AG04449 (cell line): ENCODE measurements around the gene OPA3.

Source experiments
- CTCF ChIA-PET: fragments of 350-600 bp; formaldehyde crosslinking; extraction: SDS; loops from one replicate; lab custom pipeline; 2021; ENCODE audit warnings: antibody characterized with exemption; lab: Yijun Ruan, JAX
- POLR2A ChIA-PET: fragments of 400-600, 350-600 bp; formaldehyde crosslinking; extraction: SDS; loops from one replicate; lab custom pipeline; 2020; ENCODE audit warnings: antibody characterized with exemption, inconsistent platforms; lab: Yijun Ruan, JAX
- DNase-seq: peaks from one replicate; pipeline ENCODE4 v3.0.0-alpha.2; 2010; ENCODE audit warnings: low read depth, low spot score
- H3K4me3 ChIP-seq: 2 replicates; pipeline ENCODE4 v1.5.1; 2011; ENCODE audit warnings: low read depth, mild to moderate bottlenecking, control low read depth, low read length
- CTCF ChIP-seq: IDR thresholded peaks from one replicate; pipeline ENCODE4 v1.5.1; 2011; ENCODE audit warnings: mild to moderate bottlenecking, moderate library complexity, low read length, control low read depth, inconsistent platforms; ENCODE audit not compliant: insufficient read depth; ENCODE audit errors: missing control alignments

The OPA3 gene

GRCh38 chr19:45591638-45592005, 7.0 kb upstream of the OPA3 start:
- H3K4me3 ChIP-seq, result no peak overlapping the region
- POLR2A ChIA-PET, result no interaction called here

GRCh38 chr19:45591004-45591637, 6.5 kb upstream of the OPA3 start:
- TF ChIP-seq CTCF, result peak; percentile 56
- POLR2A ChIA-PET, result no interaction called here
- CTCF ChIA-PET, result interaction anchor here (0.8 to 2.6 kb wide), 11 partner anchors 10 to 102 kb away, joined by 3 to 22 read pairs (median 4); partner anchors contain the start of gene GPR4
- DNase-seq, result no peak
- no peak overlapping the region for H3K4me3 ChIP-seq

More at GRCh38 chr19:45591638-45592005, 7.0 kb upstream of the OPA3 start:
- TF ChIP-seq CTCF, result no peak
- no peak for DNase-seq
- CTCF ChIA-PET, result interaction anchor here (0.8 to 2.6 kb wide), 9 partner anchors 11 to 102 kb away, joined by 3 to 22 read pairs (median 4); partner anchors contain the start of gene GPR4

GRCh38 chr19:45590300-45591003, 5.8 kb upstream of the OPA3 start:
- DNase-seq, result no peak
- no peak overlapping the region for H3K4me3 ChIP-seq
- ChIA-PET POLR2A (no interaction called here), CTCF (interaction anchor here (1.0 to 2.6 kb wide), 10 partner anchors 11 to 103 kb away, joined by 3 to 22 read pairs (median 4); partner anchors contain the start of gene GPR4)
- no peak for TF ChIP-seq CTCF

- CTCF ChIA-PET, result interaction anchor here (2.6 kb wide), 1 partner anchor 53 kb away, joined by 22 read pairs; no protein-coding TSS in a partner anchor
- TF ChIP-seq CTCF, result no peak
Observed at GRCh38 chr19:45589768-45590167, 5.2 kb upstream of the OPA3 start.

GRCh38 chr19:45587873-45588272, 3.3 kb upstream of the OPA3 start:
- POLR2A ChIA-PET, result no interaction called here
- no peak overlapping the region for H3K4me3 ChIP-seq
- no peak for TF ChIP-seq CTCF
- no peak for DNase-seq
- CTCF ChIA-PET, result interaction anchor here (1.7 kb wide), 1 partner anchor 54 kb away, joined by 7 read pairs; no protein-coding TSS in a partner anchor

More at GRCh38 chr19:45589768-45590167, 5.2 kb upstream of the OPA3 start:
- POLR2A ChIA-PET, result no interaction called here
- H3K4me3 ChIP-seq, result no peak overlapping the region
- DNase-seq, result no peak

DNA sequence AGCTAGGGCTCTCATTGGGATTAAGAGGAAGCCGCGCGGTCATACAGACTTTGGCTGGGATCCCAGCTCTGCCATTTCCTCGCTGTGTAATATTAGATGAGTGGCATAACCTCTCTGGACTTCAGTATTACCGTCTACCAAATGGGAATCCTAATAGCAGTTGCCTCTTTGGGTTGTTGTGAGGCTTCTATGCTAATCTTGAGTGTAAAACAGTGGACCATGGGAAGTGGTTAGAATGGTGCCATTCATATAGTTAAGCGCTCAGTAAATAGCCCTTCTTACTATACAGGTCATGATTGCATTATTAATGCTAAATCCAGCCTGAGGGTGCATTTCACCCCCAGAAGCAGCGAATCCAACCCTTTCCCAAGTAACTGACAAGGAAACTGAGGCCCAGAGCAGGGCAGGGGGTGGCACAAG, 566 bp upstream of the OPA3 start:
- DNase-seq, result no peak
- TF ChIP-seq CTCF, result no peak
- POLR2A ChIA-PET, result interaction anchor here (0.5 kb wide), 1 partner anchor 8 kb away, joined by 4 read pairs; no protein-coding TSS in a partner anchor
- H3K4me3 ChIP-seq, result peak overlapping the region; percentile 66
- CTCF ChIA-PET, result interaction anchor here (1.0 to 1.5 kb wide), 4 partner anchors 34 to 107 kb away, joined by 3 to 7 read pairs (median 4); partner anchors contain the start of genes QPCTL and SNRPD2
